Esophagus squamous epithelium (tissue), 4 donors: ENCODE results near the gene C1orf52.

ENCODE experiments used
- CTCF ChIP-seq, 6 experiments: fragments of 450-650 bp in 4 of 6; fragments of 200-600 bp in 2 of 6; sonication (generic) in 2 of 6; IDR thresholded peaks; one replicate each; pipeline ENCODE4 v1.5.1; 2016 to 2019; ENCODE audit warnings: antibody characterized with exemption in 6 of 6, mild to moderate bottlenecking in 4 of 6, moderate library complexity in 4 of 6
- POLR2A ChIP-seq, 4 donors: fragments of 450-650 bp; IDR thresholded peaks; one replicate each; pipeline ENCODE4 v1.6.1; 2017; ENCODE audit warnings: antibody characterized with exemption in 4 of 4, mild to moderate bottlenecking in 4 of 4, moderate library complexity in 3 of 4

- TF ChIP-seq CTCF (IDR thresholded peaks at IDR 0.05): no peak
- TF ChIP-seq POLR2A (IDR thresholded peaks at IDR 0.05): no peak
These were observed 55.8 kb downstream of the C1orf52 start for GRCh38 chr1:85203573-85204171.
